Ascending aorta (tissue), 2 donors: ENCODE results near the gene KCNQ2. TPM values are rescaled to one million over a fixed set of nuclear protein-coding genes. Genes with fewer than 3 reads are reported as not detected.

Experiments used
- DNase-seq, 2 donors: peaks; one replicate each; pipeline ENCODE4 v3.0.0-alpha.2; 2019; ENCODE audit warnings: low spot score in 2 of 2
- H3K27ac ChIP-seq, 2 donors: fragments of 200-600 bp; sonication (generic); one replicate each; pipeline ENCODE4 v1.5.1; 2016 to 2017; ENCODE audit warnings: mild to moderate bottlenecking in 1 of 2
- H3K27me3 ChIP-seq: fragments of 200-600 bp; sonication (generic); one replicate; pipeline ENCODE4 v1.5.1; 2017
- H3K36me3 ChIP-seq, 2 donors: fragments of 200-600 bp; sonication (generic); one replicate each; pipeline ENCODE4 v1.5.1; 2016
- H3K4me1 ChIP-seq, 2 donors: fragments of 200-600 bp; sonication (generic); one replicate each; pipeline ENCODE4 v1.5.1; 2016 to 2017; ENCODE audit warnings: mild to moderate bottlenecking in 1 of 2
- H3K4me3 ChIP-seq, 2 donors: fragments of 200-600 bp; sonication (generic); one replicate each; pipeline ENCODE4 v1.5.1; 2016 to 2017; ENCODE audit warnings: mild to moderate bottlenecking in 1 of 2
- H3K9me3 ChIP-seq, 2 donors: fragments of 200-600 bp; sonication (generic); one replicate each; pipeline ENCODE4 v1.5.1; 2016
- intact Hi-C: fragments of 100-400 bp; cut with DNase I; formaldehyde crosslinking; loops from one replicate; pipeline ENCODE4 v1.15.1; 2023
- total RNA-seq: library from RNA; depleted of rRNA; stranded (reverse); fragments of >200 nt; gene quantifications from one replicate; pipeline ENCODE4 v1.1.0, GENCODE V29; 2016
- TF ChIP-seq, protein P1 (sequence below), 3 experiments: fragments of 200-600 bp in 2 of 3; fragments of 450-650 bp in 1 of 3; sonication (generic) in 2 of 3; IDR thresholded peaks; one replicate each; pipeline ENCODE4 v1.5.1; 2016 to 2019; ENCODE audit warnings: antibody characterized with exemption in 3 of 3, mild to moderate bottlenecking in 1 of 3, moderate library complexity in 1 of 3

KCNQ2 gene
- total RNA-seq, 1 donor from 2014 or later = not detected

DNA sequence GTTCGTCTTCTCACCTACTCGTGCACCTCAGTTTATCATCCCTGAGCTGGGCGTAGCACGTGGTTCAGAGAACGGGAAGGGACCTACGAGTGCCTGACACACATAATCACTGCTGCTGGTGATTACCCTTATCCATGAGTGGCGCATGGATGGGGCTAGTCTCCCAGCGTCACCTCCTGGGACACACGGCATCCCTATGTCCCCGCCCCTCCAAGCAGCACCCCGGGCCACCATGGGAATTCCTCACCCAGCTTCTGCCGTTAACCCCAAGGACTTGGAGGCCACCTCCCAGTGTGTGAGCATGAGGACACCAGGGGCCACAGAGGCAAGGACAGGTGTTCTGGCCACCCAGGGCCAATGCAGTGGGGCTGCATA is 121.1 kb downstream of the KCNQ2 start:
- Histone ChIP-seq H3K27me3 (peaks cover 6% of the 10 kb centered on the region), H3K27ac (no peak overlapping the region), H3K4me3 (no peak overlapping the region), H3K36me3 (no peaks in the 10 kb centered on the region), H3K4me1 (no peaks in the 10 kb centered on the region), H3K9me3 (no peaks in the 10 kb centered on the region)
- intact Hi-C loops = no loop called here
- no peak for DNase-seq
- TF ChIP-seq, protein P1, sequence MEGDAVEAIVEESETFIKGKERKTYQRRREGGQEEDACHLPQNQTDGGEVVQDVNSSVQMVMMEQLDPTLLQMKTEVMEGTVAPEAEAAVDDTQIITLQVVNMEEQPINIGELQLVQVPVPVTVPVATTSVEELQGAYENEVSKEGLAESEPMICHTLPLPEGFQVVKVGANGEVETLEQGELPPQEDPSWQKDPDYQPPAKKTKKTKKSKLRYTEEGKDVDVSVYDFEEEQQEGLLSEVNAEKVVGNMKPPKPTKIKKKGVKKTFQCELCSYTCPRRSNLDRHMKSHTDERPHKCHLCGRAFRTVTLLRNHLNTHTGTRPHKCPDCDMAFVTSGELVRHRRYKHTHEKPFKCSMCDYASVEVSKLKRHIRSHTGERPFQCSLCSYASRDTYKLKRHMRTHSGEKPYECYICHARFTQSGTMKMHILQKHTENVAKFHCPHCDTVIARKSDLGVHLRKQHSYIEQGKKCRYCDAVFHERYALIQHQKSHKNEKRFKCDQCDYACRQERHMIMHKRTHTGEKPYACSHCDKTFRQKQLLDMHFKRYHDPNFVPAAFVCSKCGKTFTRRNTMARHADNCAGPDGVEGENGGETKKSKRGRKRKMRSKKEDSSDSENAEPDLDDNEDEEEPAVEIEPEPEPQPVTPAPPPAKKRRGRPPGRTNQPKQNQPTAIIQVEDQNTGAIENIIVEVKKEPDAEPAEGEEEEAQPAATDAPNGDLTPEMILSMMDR (IDR thresholded peaks at IDR 0.05) = no peak

DNA sequence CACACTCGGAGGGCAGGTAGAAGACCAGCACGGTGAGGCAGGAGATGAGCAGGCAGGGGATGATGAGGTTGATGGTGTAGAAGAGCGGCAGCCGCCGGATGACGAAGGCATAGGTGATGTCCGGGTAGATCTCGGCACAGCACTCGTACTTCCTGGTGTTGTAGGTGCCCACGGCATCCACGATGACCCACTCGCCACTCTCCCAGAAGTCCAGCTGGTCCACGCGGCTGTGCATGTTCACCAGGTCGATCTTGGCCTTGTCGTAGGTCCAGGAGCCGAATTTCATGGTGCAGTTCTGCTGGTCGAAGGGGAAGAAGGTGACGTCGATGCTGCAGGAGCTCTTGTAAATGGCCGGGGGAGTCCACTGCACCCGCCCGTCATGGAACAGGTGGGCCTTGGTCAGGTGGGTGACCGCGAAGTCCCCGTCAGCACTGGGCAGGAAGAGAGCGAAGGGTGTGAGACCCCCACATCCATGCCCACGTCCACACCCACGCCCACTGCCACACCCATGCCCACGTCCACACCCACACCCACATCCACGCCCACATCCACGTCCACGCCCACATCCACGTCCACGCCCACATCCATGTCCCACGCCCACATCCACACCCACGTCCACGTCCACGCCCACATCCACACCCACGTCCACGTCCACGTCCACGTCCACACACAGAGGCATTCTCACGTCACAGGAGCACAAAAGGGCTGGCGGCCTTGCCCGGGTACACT is 121.7 kb downstream of the KCNQ2 start:
- TF ChIP-seq, protein P1 (IDR thresholded peaks at IDR 0.05) = no peak
- DNase-seq = no peak
- no peaks in the 10 kb centered on the region for H3K4me1 ChIP-seq
- intact Hi-C loops = no loop called here
- no peaks in the 10 kb centered on the region for H3K9me3 ChIP-seq
- H3K27ac ChIP-seq = no peak overlapping the region
- peaks cover 6% of the 10 kb centered on the region for H3K27me3 ChIP-seq
- H3K36me3 ChIP-seq = no peaks in the 10 kb centered on the region
- no peak overlapping the region for H3K4me3 ChIP-seq

Other genes starting within 250 kb of the KCNQ2 start
- not detected for gene BIRC7, start 236.8 kb downstream of the KCNQ2 start, total RNA-seq
- gene NKAIN4, start 218.2 kb downstream of the KCNQ2 start, total RNA-seq = not detected
- gene ARFGAP1, start 199.8 kb downstream of the KCNQ2 start, total RNA-seq = 57.0 TPM
- not detected for gene COL20A1, start 179.5 kb downstream of the KCNQ2 start, total RNA-seq
- not detected for gene CHRNA4, start 111.3 kb downstream of the KCNQ2 start, total RNA-seq
- gene EEF1A2, start 26.4 kb upstream of the KCNQ2 start, total RNA-seq = 1.1 TPM
- gene PPDPF, start 48.1 kb upstream of the KCNQ2 start, total RNA-seq = 242 TPM
- not detected for gene PTK6, start 64.7 kb upstream of the KCNQ2 start, total RNA-seq
- not detected for gene SRMS, start 75.1 kb upstream of the KCNQ2 start, total RNA-seq
- not detected for gene FNDC11, start 81.5 kb upstream of the KCNQ2 start, total RNA-seq
- 58.1 TPM for gene HELZ2, start 101.6 kb upstream of the KCNQ2 start, total RNA-seq
- 14.0 TPM for gene GMEB2, start 154.4 kb upstream of the KCNQ2 start, total RNA-seq
- gene STMN3, start 180.8 kb upstream of the KCNQ2 start, total RNA-seq = 37.0 TPM
- 80.6 TPM for gene RTEL1, start 185.7 kb upstream of the KCNQ2 start, total RNA-seq
- gene TNFRSF6B, start 224.0 kb upstream of the KCNQ2 start, total RNA-seq = 119 TPM
- 50.8 TPM for gene ARFRP1, start 235.3 kb upstream of the KCNQ2 start, total RNA-seq
- 42.4 TPM for gene ZGPAT, start 235.4 kb upstream of the KCNQ2 start, total RNA-seq